HCT116 (cell line): ENCODE measurements around the gene TMEM132D. TPM values are rescaled to one million over a fixed set of nuclear protein-coding genes. Genes with fewer than 3 reads are reported as not detected.

Experiments
- ATAC-seq: fragments of 200-7000 bp; cut with Tn5 transposase; 2 replicates; pipeline ENCODE4 v1.9.1; 2020; ENCODE audit warnings: mild to moderate bottlenecking, moderate library complexity
- BruUV-seq: library from RNA; stranded (reverse); fragments of 400-500 nt; replicated peaks from 2 replicates; lab custom pipeline; 2021; lab: Mats Ljungman, UMichigan
- CTCF ChIA-PET: fragments of 300-600 bp; sonication (Branson Sonifier 250); formaldehyde crosslinking; loops from one replicate; lab custom pipeline; 2021; ENCODE audit warnings: antibody characterized with exemption; lab: Charles Lee
- POLR2A ChIA-PET: fragments of 300-600, 350-600 bp; sonication (Branson Sonifier 250); formaldehyde crosslinking; loops from one replicate; lab custom pipeline; 2021; ENCODE audit warnings: antibody characterized with exemption; lab: Charles Lee
- RAD21 ChIA-PET, 2 experiments: fragments of 300-600 bp; sonication (Branson Sonifier 250); formaldehyde crosslinking; loops; one replicate each; lab custom pipeline; 2023; ENCODE audit warnings: low total read pairs in 2 of 2; ENCODE audit not compliant: uncharacterized antibody in 2 of 2, unreplicated experiment in 2 of 2, low non-redundant PET in 1 of 2; lab: Charles Lee
- DNase-seq: peaks from one replicate; pipeline ENCODE4 v3.0.0-alpha.2; 2010; ENCODE audit warnings: low read depth, low spot score
- H2AFZ ChIP-seq: fragments of 200-600 bp; shearing (Covaris generic), sonication (generic); 2 replicates; pipeline ENCODE4 v1.6.1; 2017; ENCODE audit warnings: low read depth, mixed run types, mixed read lengths, antibody characterized with exemption, low read length; ENCODE audit not compliant: poor library complexity, severe bottlenecking
- H3K27ac ChIP-seq: 2 replicates; pipeline ENCODE4 v1.5.1; 2012; ENCODE audit warnings: low read depth, low read length
- H3K27me3 ChIP-seq: fragments of 200-600 bp; sonication (generic); 2 replicates; pipeline ENCODE4 v1.6.1; 2016; ENCODE audit warnings: mixed run types, low read length, mixed read lengths; ENCODE audit not compliant: insufficient read depth
- H3K36me3 ChIP-seq, 2 experiments: fragments of 200-500 bp in 1 of 2; fragments of 200-600 bp in 1 of 2; sonication (Bioruptor generic) in 1 of 2; sonication (generic) in 1 of 2; 2 replicates each; pipeline versions ENCODE4 v1.5.1 to v1.6.1; 2014 to 2016; ENCODE audit warnings: low read length in 2 of 2, inconsistent platforms in 1 of 2, mixed read lengths in 1 of 2, mixed run types in 1 of 2; ENCODE audit not compliant: insufficient read depth in 2 of 2, control insufficient read depth in 1 of 2
- H3K4me1 ChIP-seq, 2 experiments: fragments of 200-600 bp in 1 of 2; sonication (generic) in 1 of 2; 2 replicates each; pipeline versions ENCODE4 v1.5.1 to v1.6.1; 2012 to 2017; ENCODE audit warnings: low read length in 2 of 2, inconsistent platforms in 1 of 2, mild to moderate bottlenecking in 1 of 2, mixed read lengths in 1 of 2, mixed run types in 1 of 2, moderate library complexity in 1 of 2; ENCODE audit not compliant: insufficient read depth in 2 of 2, control insufficient read depth in 1 of 2
- H3K4me2 ChIP-seq: fragments of 200-600 bp; sonication (generic); 2 replicates; pipeline ENCODE4 v1.6.1; 2017; ENCODE audit warnings: mixed run types, low read length, mixed read lengths
- H3K4me3 ChIP-seq, 2 experiments: fragments of 200-600 bp in 1 of 2; sonication (generic) in 1 of 2; replicated peaks in 1 of 2; 2 replicates each; pipeline ENCODE4 v1.5.1; 2011 to 2016; ENCODE audit warnings: low read length in 2 of 2, control low read depth in 1 of 2, low read depth in 1 of 2, mild to moderate bottlenecking in 1 of 2, mixed read lengths in 1 of 2, mixed run types in 1 of 2
- H3K79me2 ChIP-seq: fragments of 200-600 bp; sonication (generic); 2 replicates; pipeline ENCODE4 v1.6.1; 2017; ENCODE audit warnings: mild to moderate bottlenecking, mixed run types, low read length, moderate library complexity, mixed read lengths; ENCODE audit not compliant: insufficient read depth
- H3K9ac ChIP-seq: fragments of 200-600 bp; sonication (generic); 2 replicates; pipeline ENCODE4 v1.6.1; 2016; ENCODE audit warnings: low read length, mixed read lengths
- H3K9me2 ChIP-seq: fragments of 200-600 bp; sonication (generic), shearing (Covaris generic); 2 replicates; pipeline ENCODE4 v1.6.1; 2017; ENCODE audit warnings: mixed run types, mild to moderate bottlenecking, moderate library complexity; ENCODE audit not compliant: insufficient read depth
- H3K9me3 ChIP-seq, 2 experiments: fragments of 200-500 bp in 1 of 2; fragments of 200-600 bp in 1 of 2; sonication (Bioruptor generic) in 1 of 2; sonication (generic) in 1 of 2; 2 replicates each; pipeline ENCODE4 v1.6.1; 2014 to 2017; ENCODE audit warnings: low read length in 2 of 2, mixed read lengths in 2 of 2, inconsistent platforms in 1 of 2, low read depth in 1 of 2, mild to moderate bottlenecking in 1 of 2, mixed run types in 1 of 2, moderate library complexity in 1 of 2; ENCODE audit not compliant: control insufficient read depth in 1 of 2, insufficient read depth in 1 of 2
- H4K20me1 ChIP-seq: fragments of 200-600 bp; sonication (generic), shearing (Covaris generic); 2 replicates; pipeline ENCODE4 v1.6.1; 2017; ENCODE audit warnings: mixed run types, mild to moderate bottlenecking, moderate library complexity; ENCODE audit not compliant: insufficient read depth
- ATF3 ChIP-seq: IDR thresholded peaks from 2 replicates; pipeline ENCODE4 v1.6.1; 2012
- CEBPB ChIP-seq: IDR thresholded peaks from 2 replicates; pipeline ENCODE4 v1.6.1; 2012; ENCODE audit warnings: low read depth
- CTCF ChIP-seq, 3 experiments: fragments of 200-600 bp in 1 of 3; sonication (generic) in 1 of 3; IDR thresholded peaks in 2 of 3; conservative IDR thresholded peaks in 1 of 3; 2 replicates each; pipeline ENCODE4 v1.5.1; 2012 to 2017; ENCODE audit warnings: low read depth in 2 of 3, low read length in 2 of 3, antibody characterized with exemption in 1 of 3, borderline replicate concordance in 1 of 3, control low read depth in 1 of 3, mild to moderate bottlenecking in 1 of 3, mixed read lengths in 1 of 3, mixed run types in 1 of 3, moderate library complexity in 1 of 3; ENCODE audit not compliant: insufficient read depth in 1 of 3
- EGR1 ChIP-seq: IDR thresholded peaks from 2 replicates; pipeline ENCODE4 v1.6.1; 2012; ENCODE audit warnings: low read depth
- ELF1 ChIP-seq: IDR thresholded peaks from 2 replicates; pipeline ENCODE4 v1.6.1; 2012; ENCODE audit warnings: low read depth, borderline replicate concordance
- EZH2 ChIP-seq: fragments of 200-600 bp; sonication (generic); IDR thresholded peaks from 2 replicates; pipeline ENCODE4 v1.6.1; 2017; ENCODE audit warnings: antibody characterized with exemption, mixed run types
- FOSL1 ChIP-seq: IDR thresholded peaks from 2 replicates; pipeline ENCODE4 v1.6.1; 2012; ENCODE audit warnings: low read depth
- POLR2A ChIP-seq: IDR thresholded peaks from 2 replicates; pipeline ENCODE4 v1.7.0; 2011; ENCODE audit warnings: borderline replicate concordance; ENCODE audit not compliant: insufficient read depth, insufficient read length; ENCODE audit errors: extremely low read depth
- RAD21 ChIP-seq: IDR thresholded peaks from 2 replicates; pipeline ENCODE4 v1.6.1; 2012; ENCODE audit warnings: low read depth, mild to moderate bottlenecking
- SIN3A ChIP-seq: IDR thresholded peaks from 2 replicates; pipeline ENCODE4 v1.6.1; 2012; ENCODE audit warnings: low read depth
- SRF ChIP-seq: IDR thresholded peaks from 2 replicates; pipeline ENCODE4 v1.6.1; 2012; ENCODE audit warnings: low read depth
- YY1 ChIP-seq: IDR thresholded peaks from 2 replicates; pipeline ENCODE4 v1.6.1; 2011; ENCODE audit warnings: low read length, low read depth, moderate library complexity, mild to moderate bottlenecking; ENCODE audit not compliant: insufficient replicate concordance; ENCODE audit errors: extremely low read depth
- ZFX ChIP-seq: fragments of 450-650 bp; IDR thresholded peaks from 2 replicates; pipeline ENCODE4 v1.6.1; 2017
- intact Hi-C: fragments of 100-400 bp; cut with micrococcal nuclease; formaldehyde crosslinking; loops from 2 replicates; pipeline ENCODE4 v1.10.0; 2022
- total RNA-seq: library from RNA; stranded (reverse); gene quantifications from one replicate; pipeline ENCODE4 v1.2.1, GENCODE V29; 2021; ENCODE audit not compliant: unreplicated experiment
- TF ChIP-seq, protein P1 (sequence below): IDR thresholded peaks from 2 replicates; pipeline ENCODE4 v1.6.1; 2011; ENCODE audit warnings: mild to moderate bottlenecking, low read length, moderate library complexity; ENCODE audit not compliant: insufficient replicate concordance; ENCODE audit errors: extremely low read depth

TMEM132D gene
- total RNA-seq, 1 experiment from 2014 or later: not detected

DNA sequence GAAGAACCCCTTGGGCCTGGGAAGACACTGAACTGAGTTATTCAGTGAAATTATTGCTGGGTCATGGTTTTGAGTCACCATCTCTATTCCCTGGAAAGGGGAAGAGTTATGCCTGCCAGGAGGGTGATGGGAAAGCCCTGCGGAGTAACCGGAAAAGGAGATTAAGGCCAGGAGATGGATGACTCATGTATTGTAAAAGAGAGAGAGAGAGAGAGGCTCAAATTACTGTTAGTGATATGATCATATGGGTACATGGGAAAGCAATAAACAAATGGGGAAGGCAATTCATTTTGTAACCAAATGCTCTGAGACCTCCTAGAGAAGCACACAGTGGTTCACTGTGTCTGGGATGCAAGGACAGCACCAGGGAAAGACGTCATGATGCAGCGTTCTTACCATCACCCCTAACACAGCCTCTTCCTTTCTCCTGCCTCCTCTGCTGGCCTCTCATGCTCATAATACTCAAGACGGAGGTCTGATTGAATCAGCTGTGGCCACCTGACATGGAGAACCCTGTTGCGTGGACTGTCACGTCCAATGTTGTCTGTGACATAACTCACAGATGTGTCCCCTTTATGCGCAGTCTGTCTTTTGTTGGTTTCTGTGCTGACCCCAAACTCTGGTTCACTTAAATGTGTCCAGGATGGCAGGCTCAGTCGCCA is 243.7 kb downstream of the TMEM132D start:
- H3K36me3 ChIP-seq: no peaks in the 10 kb centered on the region
- RAD21 ChIA-PET: no interaction called here
- CTCF ChIA-PET: no interaction called here
- no TSS peak for BruUV-seq
- H3K9ac ChIP-seq: no peak overlapping the region
- no peaks in the 10 kb centered on the region for H3K27me3 ChIP-seq
- no peak overlapping the region for H3K4me2 ChIP-seq
- no peaks in the 10 kb centered on the region for H3K4me1 ChIP-seq
- H3K4me3 ChIP-seq: no peak overlapping the region
- POLR2A ChIA-PET: no interaction called here
- peaks cover 17 to 20% of the 10 kb centered on the region in 2 experiments; a peak in 2 of 4 replicates for H3K9me3 ChIP-seq
- no peak for ATAC-seq
- DNase-seq: no peak
- no peak overlapping the region for H2AFZ ChIP-seq
- no peaks in the 10 kb centered on the region for H3K9me2 ChIP-seq
- intact Hi-C loops: no loop called here
- H3K79me2 ChIP-seq: no peaks in the 10 kb centered on the region
- TF ChIP-seq EZH2: no peak
- TF ChIP-seq, protein P1, sequence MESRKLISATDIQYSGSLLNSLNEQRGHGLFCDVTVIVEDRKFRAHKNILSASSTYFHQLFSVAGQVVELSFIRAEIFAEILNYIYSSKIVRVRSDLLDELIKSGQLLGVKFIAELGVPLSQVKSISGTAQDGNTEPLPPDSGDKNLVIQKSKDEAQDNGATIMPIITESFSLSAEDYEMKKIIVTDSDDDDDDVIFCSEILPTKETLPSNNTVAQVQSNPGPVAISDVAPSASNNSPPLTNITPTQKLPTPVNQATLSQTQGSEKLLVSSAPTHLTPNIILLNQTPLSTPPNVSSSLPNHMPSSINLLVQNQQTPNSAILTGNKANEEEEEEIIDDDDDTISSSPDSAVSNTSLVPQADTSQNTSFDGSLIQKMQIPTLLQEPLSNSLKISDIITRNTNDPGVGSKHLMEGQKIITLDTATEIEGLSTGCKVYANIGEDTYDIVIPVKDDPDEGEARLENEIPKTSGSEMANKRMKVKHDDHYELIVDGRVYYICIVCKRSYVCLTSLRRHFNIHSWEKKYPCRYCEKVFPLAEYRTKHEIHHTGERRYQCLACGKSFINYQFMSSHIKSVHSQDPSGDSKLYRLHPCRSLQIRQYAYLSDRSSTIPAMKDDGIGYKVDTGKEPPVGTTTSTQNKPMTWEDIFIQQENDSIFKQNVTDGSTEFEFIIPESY: no peak
- TF ChIP-seq SRF: no peak
- no peak for TF ChIP-seq ATF3
- no peak for TF ChIP-seq SIN3A
- no peaks in the 10 kb centered on the region for H4K20me1 ChIP-seq
- H3K27ac ChIP-seq: no peak overlapping the region

- Histone ChIP-seq H3K9me2 (no peaks in the 10 kb centered on the region), H3K9me3 (peaks cover 20 to 30% of the 10 kb centered on the region in 2 experiments; a peak in 2 of 4 replicates), H3K9ac (no peak overlapping the region), H3K4me3 (no peak overlapping the region), H3K27me3 (no peaks in the 10 kb centered on the region), H3K36me3 (no peaks in the 10 kb centered on the region), H3K4me2 (no peak overlapping the region), H4K20me1 (no peaks in the 10 kb centered on the region), H3K79me2 (no peaks in the 10 kb centered on the region), H2AFZ (no peak overlapping the region), H3K4me1 (no peaks in the 10 kb centered on the region), H3K27ac (no peak overlapping the region)
- POLR2A ChIA-PET: no interaction called here
- CTCF ChIA-PET: no interaction called here
- intact Hi-C loops: no loop called here
- no TSS peak for BruUV-seq
- RAD21 ChIA-PET: no interaction called here
- DNase-seq (no peak), ATAC-seq (no peak)
- TF ChIP-seq SIN3A (no peak), RAD21 (no peak), ELF1 (no peak), YY1 (no peak), SRF (no peak), POLR2A (no peak), CTCF (IDR thresholded peaks at IDR 0.05 in 2 of 3, conservative IDR thresholded peaks at IDR 0.05 in 1 of 3; ENCODE audit: borderline replicate concordance in 1 of 3, insufficient read depth in 1 of 3, low read depth in 2 of 3, low read length in 2 of 3) (no peak), ZFX (no peak), FOSL1 (no peak), EGR1 (no peak), CEBPB (no peak)
- TF ChIP-seq, protein P1: no peak
These were observed 246.6 kb downstream of the TMEM132D start for GRCh38 chr12:129657179-129657578.
